Activated CD4-positive, alpha-beta T cell treated with anti-CD3 and anti-CD28 coated beads for 24 hours (primary cell): ENCODE data around the gene FOXK2.
"Not testable (repeated sequence)": the region's sequence is repeated elsewhere in the genome, so short reads cannot be mapped to it uniquely, and the experiment has no call there.

ENCODE experiments used
- DNase-seq, 2 donors: peaks; one replicate each; pipeline ENCODE4 v3.0.0-alpha.2; 2020; ENCODE audit warnings: low read depth in 2 of 2

FOXK2 gene

DNA sequence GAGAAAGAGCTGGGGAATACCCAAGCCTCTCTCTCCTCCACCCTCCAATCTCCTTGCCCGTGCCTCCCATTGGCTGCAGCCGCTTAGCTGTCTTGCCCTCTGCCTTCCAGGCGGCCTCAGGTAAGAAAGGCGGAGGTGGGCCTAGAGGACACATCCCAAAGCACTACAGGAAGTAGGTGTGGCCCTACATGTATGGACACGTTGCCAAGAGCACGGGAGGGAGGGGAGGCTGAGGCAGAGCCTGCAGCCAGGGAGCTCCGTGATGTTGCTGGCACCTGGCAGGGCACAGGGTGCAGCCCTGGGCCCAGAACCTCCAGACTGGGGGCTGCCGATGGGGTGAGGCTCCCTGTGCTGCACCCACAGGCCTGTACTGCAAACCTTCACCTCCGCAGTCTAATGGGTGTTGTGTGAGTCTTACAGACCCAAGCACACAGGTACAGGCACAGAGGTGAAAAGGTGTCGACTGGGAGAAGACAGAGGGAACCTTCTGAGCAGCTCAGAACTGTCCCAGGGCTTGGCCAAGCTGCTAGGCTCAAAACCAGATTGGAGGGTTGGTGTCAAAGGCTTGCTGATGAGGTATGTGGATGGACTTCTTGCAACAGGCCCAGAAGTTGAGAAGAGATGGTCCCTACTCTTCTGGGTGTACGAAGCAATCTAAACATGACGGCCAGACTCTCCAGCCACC is 23.5 kb upstream of the FOXK2 start:
- no peak for DNase-seq

DNA sequence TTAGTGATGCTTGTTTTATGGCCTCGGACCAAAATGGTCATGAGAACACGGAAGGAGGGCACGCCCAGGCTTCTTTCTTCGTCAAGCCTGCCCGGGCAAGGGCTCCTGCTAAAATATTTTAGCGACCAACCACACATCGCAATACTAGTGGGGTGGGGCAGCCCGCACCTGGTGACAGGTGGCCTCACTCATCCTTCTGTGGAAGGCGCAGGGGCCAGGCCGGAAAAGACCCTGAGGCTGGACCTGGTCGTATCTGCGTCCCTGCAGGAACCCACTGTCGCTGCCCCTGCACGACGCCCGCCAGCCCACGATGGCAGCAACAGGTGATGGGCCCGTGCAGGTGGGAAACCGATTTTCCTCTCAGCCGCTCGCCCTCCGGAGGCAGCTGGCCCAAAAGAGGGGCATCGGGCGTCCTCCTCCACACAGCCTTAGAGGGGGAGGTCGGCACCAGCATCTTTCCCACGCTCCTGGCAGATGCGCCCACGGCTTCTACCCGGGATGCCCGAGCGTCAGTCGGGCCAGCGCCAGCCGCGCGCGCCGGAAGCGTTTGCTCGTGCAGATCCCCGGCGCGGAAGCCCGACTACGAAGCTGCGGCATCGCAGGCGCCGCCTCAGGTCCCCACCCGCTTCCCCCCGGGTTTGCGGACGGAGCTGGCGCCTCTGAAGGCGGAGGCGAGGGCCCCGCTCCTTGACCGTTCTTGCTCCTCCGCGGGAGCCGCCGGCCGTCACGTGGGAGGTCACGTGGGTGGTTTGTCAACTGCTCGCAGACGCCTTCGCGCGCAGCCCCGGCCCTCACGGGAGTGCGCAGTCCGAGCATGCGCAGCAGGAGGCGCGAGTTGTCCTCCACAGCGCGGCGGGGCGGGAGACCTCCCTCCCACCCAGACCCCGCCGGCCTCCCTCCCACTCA is 22.8 kb upstream of the FOXK2 start:
- DNase-seq: peak; percentile 83 to 89

DNA sequence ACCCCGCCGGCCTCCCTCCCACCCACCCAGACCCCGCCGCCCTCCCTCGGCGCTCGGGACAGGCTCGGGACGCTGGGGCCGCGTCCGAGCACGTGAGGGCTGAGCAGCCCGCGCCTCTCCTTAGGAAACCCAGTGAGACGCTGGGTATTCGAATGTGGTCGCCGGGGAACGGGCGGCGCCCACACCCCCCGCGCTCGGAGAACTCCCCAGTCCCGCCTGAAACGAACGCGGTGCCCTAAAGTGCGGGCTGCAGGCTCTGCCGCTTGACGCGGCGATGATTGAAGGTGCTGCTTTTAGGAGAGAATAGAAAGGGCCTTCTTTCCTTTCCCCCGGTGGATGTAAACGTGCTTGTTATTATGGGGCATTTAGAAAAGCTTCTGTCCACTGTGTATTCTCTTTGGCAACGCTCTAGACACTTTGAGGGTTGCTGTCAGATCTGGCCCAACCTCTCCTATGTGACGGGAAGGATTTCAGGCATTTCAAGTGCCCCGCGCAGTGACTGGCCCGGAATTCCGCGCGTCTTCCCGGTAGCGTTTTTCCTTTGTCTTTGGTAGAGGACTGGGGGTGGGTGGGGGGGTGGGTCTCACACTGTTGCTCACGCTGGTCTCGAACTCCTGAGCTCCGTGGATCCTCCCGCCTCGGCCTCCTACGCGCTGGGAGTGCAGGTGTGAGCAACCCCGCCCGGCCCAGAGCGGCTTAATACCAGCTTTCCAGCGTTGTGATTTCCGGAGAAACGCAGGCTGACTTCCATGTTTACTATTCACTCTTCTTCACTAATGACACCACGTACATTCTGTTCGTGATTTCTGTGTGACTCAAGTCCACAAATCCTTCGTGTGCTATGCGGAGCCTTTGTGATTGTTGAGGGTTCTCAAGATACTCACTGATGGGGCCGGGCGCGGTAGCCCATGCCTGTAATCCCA is 21.8 kb upstream of the FOXK2 start:
- DNase-seq: peak in 1 of 2 donors; percentile 22

DNA sequence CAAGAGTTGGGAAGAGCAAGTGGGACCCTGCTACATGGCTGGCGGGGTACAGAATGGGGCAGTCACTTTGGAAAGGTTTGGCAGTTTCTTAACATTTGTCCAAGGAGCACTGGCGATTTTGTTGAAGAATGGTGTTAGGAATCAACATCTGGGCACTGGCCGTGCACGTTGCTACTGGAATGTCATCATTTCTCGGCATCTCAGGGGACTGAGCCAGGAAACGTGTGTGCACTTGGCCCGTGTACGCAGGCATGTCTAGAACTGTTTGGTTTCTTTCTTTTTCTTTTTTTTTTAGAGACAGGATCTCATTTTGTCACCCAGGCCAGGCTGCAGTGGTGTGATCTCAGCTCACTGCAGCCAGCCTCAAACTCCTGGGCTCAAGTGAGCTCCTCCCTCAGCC is 17.3 kb upstream of the FOXK2 start:
- no peak for DNase-seq

DNA sequence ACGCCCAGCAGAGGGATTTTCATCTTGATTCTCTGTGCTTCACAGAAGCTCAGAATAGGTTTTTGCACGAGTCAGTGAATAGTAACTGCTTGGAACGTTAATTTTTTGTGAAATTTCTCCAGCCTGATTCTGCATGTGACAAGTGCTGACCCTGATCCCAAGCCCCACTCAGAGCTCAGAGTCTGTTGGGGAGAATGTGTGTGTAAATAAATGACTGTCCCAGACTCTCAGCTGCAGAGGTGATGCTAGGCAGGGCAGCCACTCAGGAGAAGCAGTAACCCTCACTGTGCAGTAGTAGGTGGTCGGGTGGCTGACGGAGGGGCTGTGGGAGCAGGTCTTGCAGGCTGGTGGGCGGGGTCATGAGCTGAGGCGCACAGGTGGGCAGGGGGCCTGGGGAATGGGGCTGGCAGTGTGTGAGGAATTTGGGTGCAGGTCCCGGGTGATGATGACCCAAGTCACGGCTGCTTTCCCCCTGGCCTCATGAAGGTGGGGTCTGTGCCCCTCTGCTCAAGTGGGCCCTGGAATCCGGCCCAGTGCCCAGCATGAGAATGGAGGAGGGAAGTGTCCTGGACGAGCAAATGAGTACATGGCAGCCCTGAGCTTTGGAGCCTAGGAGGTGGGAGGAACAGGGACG is 16.3 kb upstream of the FOXK2 start:
- DNase-seq: no peak

DNA sequence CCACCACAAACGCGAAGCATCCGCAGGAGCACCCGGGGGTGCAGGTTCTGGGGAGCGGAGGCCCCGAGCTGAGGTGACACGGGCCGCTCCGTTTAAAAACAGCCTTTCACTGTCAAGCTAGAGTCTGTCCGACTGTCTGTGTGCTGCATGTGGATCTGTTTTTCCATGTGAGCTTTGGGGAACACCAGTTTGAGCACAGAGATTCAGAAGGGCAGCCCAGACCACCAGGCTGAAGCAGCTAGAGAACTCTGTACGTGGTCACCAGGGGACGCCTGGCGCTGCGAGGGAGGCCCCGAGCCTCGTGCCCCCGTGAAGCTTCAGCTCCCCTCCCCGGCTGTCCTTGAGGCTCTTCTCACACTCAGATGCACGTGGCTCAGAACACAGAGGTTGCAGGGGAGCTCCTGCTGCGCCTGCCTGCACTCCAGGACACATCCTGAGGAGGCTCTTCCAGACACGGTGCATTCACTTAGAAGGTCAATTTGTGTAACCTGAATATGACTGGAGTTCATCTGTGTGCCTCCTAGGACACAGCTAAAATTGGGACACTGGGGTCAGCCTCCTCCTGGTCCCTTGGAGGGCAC is 15.7 kb upstream of the FOXK2 start:
- no peak for DNase-seq

DNA sequence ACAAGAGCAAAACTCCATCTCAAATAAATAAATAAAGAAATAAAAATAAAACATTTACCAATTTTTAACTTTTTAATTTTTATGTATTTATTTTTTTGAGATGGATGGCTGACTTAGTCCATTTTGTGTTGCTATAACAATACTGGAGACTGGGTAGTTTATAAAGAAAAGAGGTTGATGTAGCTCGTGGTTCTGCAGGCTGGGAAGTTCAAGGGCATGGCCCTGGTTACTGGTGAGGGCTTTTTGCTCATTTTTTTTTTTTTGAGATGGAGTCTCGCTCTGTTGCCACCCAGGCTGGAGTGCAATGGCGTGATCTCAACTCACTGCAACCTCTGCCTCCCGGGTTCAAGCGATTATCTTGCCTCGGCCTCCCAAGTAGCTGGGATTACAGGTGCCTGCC is 14.2 kb upstream of the FOXK2 start:
- no peak for DNase-seq

DNA sequence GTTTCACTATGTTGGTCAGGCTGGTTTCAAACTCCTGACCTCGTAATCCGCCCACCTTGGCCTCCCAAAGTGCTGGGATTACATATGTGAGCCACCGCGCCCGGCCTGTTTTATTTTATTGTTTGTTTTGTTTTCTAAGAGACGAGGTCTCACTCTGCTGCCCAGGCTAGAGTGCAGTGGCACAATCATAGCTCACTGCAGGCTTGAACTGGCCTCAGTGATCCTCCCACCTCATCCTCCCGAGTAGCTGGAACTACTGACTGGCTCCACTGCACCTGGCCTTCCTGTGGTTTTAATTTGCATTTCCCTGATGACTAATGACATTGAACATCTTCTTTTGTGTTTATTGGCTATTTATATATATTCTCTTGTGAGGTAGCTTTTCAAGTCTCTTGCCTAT is 13.1 kb upstream of the FOXK2 start:
- DNase-seq: not testable (repeated sequence)

DNA sequence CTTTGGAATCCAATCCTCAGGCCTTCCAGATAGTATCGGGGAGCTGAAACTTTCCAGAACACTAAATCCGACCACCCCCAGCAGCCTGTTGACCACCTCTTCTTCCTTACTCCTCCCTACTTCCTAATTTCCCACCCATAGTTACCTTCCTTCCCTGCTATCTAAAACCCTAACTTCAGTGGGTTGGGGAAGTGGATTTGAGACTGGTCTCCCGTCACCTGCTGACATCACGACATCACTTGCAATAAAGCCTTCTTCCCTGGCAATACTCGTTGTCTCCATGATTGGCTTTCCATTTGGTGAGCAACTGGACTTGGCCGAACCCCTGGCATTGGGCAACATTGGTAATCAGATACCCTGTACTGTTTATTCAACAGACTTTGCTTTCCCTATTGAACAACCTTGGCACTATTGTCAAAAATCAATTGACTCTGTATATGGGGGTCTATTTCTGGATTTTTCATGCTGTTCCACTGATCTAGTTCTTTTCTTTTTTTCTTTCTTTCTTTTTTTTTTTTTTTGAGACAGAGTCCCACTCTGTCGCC is 11.8 kb upstream of the FOXK2 start:
- DNase-seq: no peak

DNA sequence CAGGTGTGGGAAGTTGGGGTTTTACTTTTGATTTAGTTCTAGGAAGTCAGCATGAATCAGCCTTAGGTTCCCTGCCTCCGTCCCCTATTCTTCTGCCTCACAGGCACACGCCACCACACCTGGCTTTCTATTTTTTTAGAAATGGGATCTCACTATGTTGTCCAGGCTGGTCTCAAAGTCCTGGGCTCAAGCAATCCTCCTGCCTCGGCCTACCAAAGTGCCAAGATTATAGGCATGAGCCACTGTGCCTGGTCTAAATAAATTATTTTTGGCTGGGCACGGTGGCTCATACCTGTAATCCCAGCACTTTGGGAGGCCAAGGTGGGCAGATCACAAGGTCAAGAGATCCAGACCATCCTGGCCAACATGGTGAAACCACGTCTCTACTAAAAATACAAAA is 7.9 kb upstream of the FOXK2 start:
- not testable (repeated sequence) for DNase-seq

DNA sequence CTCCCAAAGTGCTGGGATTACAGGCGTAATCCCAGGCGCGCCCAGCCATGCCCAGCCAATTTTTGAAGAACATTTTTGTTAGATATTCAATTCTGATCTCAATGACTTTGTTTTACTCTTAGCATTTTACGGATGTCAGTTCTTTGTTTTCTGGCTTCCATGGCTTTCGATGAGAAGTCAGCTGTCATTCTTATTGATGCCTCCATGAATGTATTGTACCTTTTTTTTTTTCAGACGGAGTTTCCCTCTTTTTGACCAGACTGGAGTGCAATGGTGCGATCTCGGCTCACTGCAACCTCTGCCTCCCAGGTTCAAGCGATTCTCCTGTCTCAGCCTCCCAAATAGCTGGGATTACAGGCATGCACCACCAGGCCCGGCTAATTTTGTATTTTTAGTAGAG is 5.7 kb upstream of the FOXK2 start:
- not testable (repeated sequence) for DNase-seq

DNA sequence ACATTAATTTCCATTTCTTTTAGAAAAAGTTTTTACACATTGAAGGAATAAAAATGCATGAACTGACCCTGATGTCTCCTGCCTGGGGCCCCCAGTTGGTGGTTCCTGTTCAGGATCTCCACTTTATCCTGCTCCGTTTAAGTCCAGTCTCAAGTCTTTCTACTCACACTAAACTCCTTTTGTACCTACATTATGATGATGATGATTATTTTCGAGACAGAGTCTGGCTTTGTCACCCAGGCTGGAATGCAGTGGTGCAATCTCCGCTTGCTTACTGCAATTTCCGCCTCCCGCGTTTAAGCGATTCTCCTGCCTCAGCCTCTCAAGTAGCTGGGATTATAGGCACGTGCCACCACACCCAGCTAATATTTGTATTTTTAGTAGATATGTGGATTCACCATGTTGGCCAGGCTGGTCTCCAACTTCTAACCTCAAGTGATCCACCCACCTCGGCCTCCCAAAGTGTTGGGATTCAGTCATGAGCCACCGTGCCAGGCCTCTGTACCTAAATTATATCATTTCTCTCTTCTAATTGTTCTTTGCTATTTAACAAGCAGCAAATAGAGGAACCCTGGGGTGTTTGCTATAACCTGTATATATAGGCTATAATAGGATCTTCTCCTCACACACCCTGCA is 2.2 kb upstream of the FOXK2 start:
- no peak for DNase-seq

DNA sequence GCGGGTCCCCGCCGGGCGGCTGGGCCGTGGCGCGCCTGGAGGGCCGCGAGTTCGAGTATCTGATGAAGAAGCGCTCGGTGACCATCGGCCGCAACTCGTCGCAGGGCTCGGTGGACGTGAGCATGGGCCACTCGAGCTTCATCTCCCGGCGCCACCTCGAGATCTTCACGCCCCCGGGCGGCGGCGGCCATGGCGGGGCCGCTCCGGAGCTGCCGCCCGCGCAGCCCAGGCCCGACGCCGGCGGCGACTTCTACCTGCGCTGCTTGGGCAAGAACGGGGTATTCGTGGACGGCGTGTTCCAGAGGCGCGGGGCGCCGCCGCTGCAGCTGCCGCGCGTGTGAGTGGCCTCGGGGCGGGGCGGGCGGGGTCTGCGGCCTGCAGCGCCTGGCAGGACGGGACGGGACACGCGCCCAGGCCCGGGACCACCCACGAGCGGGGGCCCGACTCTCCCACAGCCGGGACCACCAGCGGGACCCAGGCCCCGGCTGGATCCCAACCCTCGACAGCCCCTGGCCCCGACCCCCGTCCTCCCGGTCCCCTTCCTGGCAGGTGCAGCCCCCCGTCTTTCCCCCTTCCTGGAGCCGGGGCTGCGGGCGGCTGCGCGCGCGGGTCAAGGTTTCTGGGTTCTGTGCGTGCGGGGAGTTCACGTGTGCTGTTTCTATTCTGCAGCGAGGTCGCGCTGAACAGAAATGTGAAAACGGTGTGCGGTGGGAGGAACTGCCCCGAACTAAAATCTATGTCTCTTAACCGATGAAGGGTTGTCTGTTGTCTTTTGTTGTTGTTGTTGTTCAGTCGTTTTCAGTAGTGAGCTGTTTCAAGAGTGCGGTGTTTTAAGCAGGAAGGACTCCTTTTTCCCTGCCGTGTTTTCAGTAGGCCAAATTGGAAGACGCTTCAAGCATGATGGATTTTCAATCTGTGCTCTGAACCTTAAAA is 705 bp downstream of the FOXK2 start:
- DNase-seq: peak in 1 of 2 donors; percentile 14

DNA sequence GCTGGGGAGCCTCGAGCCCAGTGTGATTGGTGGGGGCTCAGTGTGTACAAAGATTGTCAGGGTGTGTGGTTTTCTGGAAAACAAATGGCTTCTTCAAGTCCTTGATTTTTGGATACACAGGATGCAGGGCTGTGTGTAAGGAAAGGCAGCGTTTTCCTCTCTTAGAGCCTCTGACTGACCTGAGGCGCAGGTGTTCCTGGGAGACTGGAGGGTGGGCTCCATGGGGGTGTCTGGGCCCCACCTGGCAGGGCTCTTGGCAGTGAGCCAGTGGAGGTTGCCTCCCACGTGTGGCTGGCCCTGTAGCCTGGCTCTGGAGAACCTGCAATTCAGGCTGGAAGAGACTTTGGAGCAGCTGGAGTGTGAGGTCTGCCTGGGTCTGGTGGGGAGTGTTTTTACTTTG is 5.0 kb downstream of the FOXK2 start:
- DNase-seq: no peak

DNA sequence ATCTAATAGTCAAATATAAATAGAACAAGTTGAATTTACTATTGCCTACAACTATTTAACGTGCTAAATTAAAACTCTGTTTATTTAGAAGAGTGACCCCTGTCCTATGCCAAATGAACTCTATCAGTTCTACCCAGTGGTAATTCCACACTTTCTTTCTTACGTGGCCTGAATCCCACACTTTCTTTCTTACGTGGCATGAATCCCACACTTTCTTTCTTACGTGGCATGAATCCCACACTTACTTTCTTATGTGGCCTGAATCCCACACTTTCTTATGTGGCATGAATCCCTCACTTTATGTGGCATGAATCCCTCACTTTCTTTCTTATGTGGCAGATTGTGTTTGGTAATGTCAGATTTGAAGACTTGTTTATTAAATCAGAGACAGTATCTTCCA is 6.2 kb downstream of the FOXK2 start:
- no peak for DNase-seq

DNA sequence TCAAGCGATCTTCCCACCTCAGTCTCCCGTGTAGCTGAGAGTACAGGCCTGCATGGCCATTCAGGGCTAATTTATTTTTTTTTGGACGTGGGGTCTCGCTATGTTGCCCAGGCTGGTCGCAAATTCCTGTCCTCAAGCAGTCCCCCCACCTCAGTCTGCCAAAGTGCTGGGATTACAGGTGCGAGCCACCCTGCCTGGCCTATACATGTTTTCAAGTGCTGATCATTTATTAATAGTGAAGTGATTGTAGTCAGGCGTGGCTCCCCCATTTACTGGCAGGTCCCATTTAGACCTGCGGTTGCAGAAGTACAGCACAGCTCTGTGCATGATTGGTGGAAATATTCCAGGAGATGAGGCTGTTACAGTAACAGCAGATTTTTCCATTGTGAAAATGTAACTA is 8.4 kb downstream of the FOXK2 start:
- DNase-seq: no peak

DNA sequence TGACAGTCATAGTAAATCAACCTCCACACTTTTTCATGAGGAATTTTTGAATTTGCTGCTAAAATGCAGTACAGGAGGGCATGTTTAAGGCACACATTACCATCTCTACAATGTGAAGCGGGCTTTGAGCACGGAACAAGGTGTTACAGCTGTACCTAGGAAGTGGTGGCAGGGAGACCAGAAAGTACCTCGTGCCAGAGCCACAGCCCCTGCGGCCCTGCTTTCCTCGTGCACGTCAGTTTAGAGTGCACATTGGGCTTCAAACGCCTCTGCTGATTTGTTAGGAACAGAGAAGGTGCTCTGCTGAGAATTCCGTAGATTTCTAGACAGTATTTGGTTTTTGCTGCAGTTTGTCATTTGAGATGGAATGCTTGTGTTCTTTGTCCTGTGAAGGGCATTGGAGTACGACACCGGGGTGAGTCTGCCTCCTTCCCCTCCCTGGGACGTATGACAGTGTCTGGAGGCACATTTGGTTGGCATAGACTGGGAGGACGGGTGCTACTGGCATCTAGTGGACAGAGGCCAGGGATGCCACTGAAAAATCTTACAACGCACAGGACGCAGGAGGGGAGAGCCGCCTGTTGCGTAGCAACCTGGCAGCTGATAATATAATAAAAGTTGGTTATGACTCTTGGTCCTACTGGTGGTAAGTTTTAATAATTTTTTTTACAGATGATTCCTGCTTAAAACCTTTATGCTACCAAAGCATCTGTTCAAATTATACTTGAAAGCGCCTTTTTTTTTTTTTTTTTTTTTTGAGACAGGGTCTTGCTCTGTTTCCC is 9.1 kb downstream of the FOXK2 start:
- no peak for DNase-seq

DNA sequence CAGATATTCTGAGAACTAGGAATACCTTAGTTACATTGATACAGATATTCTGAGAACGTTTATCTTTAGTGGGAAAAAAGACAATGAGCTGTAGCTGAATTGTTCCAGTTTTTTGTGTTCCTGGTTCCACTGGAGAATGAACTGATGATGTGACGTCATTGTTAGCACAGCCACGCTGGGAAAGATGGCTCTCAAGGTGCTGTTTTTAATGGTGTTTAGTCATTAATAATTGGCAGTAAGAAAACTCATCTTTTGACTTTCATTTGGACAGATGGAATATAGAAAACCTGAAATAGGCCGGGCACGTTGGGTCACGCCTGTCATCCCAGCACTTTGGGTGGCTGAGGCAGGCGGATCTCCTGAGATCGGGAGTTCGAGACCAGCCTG is 10.4 kb downstream of the FOXK2 start:
- DNase-seq: no peak

DNA sequence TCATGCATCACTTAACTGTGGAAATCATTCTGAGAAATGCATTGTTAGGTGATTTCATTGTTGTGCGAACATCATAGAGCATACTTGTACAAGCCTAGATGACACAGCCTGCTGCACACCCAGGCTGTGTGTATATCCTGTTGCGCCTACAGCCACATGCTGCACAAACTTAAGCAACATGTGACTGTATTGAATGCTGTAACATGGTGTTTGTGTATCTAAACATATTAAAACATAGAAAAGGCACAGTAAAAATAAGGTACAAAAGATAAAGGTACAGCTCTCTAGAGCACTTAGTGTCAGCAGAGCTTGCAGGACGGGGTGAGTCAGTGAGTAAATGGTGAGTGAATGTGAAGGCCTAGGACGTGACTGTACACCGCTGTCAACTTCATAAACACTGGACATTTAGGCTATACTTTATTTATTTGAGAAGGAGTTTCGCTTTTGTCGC is 11.9 kb downstream of the FOXK2 start:
- DNase-seq: no peak
